Body of pancreas (tissue), 4 donors: ENCODE data around the gene TMOD1.

Experiments used
- POLR2A ChIP-seq, 3 donors: fragments of 450-650 bp; IDR thresholded peaks; one replicate each; pipeline ENCODE4 v1.6.1; 2016; ENCODE audit warnings: antibody characterized with exemption in 3 of 3, mild to moderate bottlenecking in 2 of 3
- TF ChIP-seq, protein P1 (sequence below), 7 experiments: fragments of 450-650 bp in 4 of 7; fragments of 200-600 bp in 3 of 7; sonication (generic) in 3 of 7; IDR thresholded peaks; one replicate each; pipeline ENCODE4 v1.5.1; 2016 to 2019; ENCODE audit warnings: antibody characterized with exemption in 7 of 7

- TF ChIP-seq, protein P1, sequence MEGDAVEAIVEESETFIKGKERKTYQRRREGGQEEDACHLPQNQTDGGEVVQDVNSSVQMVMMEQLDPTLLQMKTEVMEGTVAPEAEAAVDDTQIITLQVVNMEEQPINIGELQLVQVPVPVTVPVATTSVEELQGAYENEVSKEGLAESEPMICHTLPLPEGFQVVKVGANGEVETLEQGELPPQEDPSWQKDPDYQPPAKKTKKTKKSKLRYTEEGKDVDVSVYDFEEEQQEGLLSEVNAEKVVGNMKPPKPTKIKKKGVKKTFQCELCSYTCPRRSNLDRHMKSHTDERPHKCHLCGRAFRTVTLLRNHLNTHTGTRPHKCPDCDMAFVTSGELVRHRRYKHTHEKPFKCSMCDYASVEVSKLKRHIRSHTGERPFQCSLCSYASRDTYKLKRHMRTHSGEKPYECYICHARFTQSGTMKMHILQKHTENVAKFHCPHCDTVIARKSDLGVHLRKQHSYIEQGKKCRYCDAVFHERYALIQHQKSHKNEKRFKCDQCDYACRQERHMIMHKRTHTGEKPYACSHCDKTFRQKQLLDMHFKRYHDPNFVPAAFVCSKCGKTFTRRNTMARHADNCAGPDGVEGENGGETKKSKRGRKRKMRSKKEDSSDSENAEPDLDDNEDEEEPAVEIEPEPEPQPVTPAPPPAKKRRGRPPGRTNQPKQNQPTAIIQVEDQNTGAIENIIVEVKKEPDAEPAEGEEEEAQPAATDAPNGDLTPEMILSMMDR (IDR thresholded peaks at IDR 0.05), result no peak
- no peak for TF ChIP-seq POLR2A (IDR thresholded peaks at IDR 0.05)
Observed at GRCh38 chr9:97553841-97554240, 52.4 kb downstream of the TMOD1 start.
